Measurements from ENCODE around the gene NSUN3. TPM values are rescaled to one million over a fixed set of nuclear protein-coding genes. Genes with fewer than 3 reads are reported as not detected.

The NSUN3 gene
- total and polyA plus RNA-seq, 9 donors: 7.1 to 14.9 (median 11.7) TPM

DNA sequence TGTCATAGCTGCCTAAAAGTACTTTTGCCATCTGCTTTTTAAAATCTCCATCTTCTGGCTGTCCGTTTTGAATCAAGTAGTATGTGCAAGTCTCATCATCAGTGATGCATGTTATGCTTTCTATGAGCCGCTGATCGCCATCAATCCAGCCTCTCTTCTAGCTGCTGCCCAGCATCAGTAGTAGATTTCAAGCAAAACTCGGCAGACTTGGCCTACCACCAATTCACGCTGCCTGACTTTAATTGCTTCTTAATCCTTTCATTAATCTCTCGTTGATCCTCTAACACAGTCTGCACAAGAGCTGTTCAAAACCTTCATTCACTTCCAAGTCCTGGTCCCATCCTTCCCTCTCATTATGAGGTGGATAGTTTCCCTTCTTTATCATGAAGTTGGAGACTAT is 104.9 kb downstream of the NSUN3 start:
- WGBS, 3 donors: 82 to 84% (median 83%) methylated on average over 6 of the region's 6 CpGs

DNA sequence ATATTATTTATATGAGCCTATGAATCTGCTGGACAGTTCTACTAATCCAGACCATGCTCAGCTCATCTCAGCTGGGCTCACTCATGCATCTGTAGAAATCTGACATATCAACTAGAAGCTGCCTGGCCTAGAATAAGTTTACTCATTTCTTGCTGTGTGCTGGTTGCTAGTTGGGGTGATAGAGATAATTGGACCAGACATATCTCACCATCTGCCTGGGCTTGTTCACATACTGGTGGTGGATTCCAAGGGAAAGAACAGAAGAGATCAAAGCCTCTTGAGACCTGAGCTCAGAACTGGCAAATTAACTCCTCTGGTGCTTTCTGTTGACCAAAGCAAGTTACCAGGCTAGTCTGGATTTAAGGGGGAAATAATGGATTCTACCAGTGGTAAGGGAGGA is 109.1 kb downstream of the NSUN3 start:
- Histone ChIP-seq H3K4me1 (ENCODE audit: insufficient read depth) (no peaks in the 10 kb centered on the region), H3K27ac (no peak overlapping the region), H3K9me3 (no peaks in the 10 kb centered on the region), H3K36me3 (no peaks in the 10 kb centered on the region), H3K27me3 (no peaks in the 10 kb centered on the region), H3K4me3 (no peak overlapping the region)
- TF ChIP-seq POLR2A (IDR thresholded peaks at IDR 0.05): no peak
- TF ChIP-seq, protein P1, sequence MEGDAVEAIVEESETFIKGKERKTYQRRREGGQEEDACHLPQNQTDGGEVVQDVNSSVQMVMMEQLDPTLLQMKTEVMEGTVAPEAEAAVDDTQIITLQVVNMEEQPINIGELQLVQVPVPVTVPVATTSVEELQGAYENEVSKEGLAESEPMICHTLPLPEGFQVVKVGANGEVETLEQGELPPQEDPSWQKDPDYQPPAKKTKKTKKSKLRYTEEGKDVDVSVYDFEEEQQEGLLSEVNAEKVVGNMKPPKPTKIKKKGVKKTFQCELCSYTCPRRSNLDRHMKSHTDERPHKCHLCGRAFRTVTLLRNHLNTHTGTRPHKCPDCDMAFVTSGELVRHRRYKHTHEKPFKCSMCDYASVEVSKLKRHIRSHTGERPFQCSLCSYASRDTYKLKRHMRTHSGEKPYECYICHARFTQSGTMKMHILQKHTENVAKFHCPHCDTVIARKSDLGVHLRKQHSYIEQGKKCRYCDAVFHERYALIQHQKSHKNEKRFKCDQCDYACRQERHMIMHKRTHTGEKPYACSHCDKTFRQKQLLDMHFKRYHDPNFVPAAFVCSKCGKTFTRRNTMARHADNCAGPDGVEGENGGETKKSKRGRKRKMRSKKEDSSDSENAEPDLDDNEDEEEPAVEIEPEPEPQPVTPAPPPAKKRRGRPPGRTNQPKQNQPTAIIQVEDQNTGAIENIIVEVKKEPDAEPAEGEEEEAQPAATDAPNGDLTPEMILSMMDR (IDR thresholded peaks at IDR 0.05): no peak
- no peak for TF ChIP-seq EP300 (IDR thresholded peaks at IDR 0.05)
- intact Hi-C loops (cut with DNase I): no loop called here
- DNase-seq: no peak

More for the DNA sequence above, 104.9 kb downstream of the NSUN3 start:
- Histone ChIP-seq H3K4me1 (ENCODE audit: insufficient read depth) (no peaks in the 10 kb centered on the region), H3K9me3 (no peaks in the 10 kb centered on the region), H3K36me3 (no peaks in the 10 kb centered on the region), H3K27me3 (no peaks in the 10 kb centered on the region), H3K27ac (no peak overlapping the region), H3K4me3 (no peak overlapping the region)
- no peak for DNase-seq
- TF ChIP-seq POLR2A (IDR thresholded peaks at IDR 0.05) (no peak), EP300 (IDR thresholded peaks at IDR 0.05) (no peak)
- TF ChIP-seq, protein P1 (IDR thresholded peaks at IDR 0.05): no peak
- intact Hi-C loops (cut with DNase I): no loop called here

DNA sequence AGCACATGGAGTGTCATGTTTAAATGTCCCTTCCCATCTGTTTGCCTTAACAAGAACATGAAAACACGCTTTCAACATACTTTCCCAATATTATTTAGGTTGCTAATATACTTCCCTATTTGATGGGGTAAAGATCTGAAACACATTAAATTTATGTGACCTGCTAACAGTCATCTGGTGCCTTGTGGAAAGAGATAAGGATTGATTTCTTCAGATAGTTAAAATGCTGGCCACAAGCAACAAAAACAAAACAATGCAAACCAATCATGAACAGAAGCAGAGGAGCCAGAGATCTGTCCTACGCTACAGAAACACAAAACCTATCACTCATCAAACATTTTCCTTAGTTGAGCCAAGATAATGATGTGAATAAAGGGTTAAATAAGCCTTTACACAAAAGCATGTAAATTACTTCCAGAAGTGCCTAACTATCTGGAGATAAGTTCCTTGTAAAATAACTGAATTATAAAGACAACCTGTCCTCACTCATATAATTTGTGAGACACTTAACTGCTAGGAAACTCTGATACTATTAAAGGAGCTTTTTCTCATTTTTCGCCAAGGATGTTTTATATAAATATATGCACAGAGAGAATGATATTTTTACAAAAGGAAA is 109.9 kb downstream of the NSUN3 start:
- no peak overlapping the region for H3K27ac ChIP-seq
- H3K4me1 ChIP-seq (ENCODE audit: insufficient read depth): no peaks in the 10 kb centered on the region
- H3K9me3 ChIP-seq: no peaks in the 10 kb centered on the region
- 75 to 84% (median 81%) methylated on average over 3 of the region's 3 CpGs for WGBS, 3 donors
- H3K27me3 ChIP-seq: no peaks in the 10 kb centered on the region
- TF ChIP-seq EP300 (IDR thresholded peaks at IDR 0.05) (no peak), POLR2A (IDR thresholded peaks at IDR 0.05) (no peak)
- TF ChIP-seq, protein P1 (IDR thresholded peaks at IDR 0.05): no peak
- DNase-seq: no peak
- intact Hi-C loops (cut with DNase I): no loop called here
- H3K36me3 ChIP-seq: no peaks in the 10 kb centered on the region
- H3K4me3 ChIP-seq: no peak overlapping the region

DNA sequence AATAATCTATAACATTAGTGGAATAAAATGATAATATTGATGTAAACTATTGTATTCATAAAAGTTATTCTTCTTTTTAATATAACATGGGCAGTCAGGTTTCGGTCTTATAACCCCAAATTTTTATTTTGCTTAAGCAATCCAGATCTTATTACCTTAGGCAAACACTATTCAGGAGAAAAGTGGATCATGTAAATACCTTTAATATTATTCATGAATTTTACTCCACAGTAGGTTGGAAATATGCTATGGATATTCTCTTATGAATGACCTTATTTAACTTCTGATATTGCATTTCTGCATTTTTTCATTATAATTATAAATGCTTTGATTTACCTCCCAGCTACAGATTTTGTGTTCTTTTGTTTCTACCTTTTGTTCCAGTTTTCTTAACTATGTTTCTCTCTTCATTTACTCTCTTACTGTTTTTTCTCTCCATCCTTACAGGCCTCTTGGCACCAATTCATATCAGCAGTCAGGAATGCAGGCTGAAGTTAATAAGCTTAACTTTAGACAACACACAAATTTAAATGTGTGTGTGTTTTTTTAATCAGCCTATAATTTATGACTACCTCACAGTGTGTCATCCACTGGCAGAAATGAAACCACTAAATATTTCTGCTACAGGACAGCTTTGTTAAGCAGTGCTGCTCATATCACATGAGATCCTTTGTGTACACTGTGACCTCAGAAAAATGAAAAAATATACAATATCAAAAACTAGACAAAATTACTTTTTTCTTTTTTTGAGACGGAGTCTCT is 111.0 kb downstream of the NSUN3 start:
- Histone ChIP-seq H3K27me3 (no peaks in the 10 kb centered on the region), H3K4me1 (ENCODE audit: insufficient read depth) (no peaks in the 10 kb centered on the region), H3K9me3 (no peaks in the 10 kb centered on the region), H3K36me3 (no peaks in the 10 kb centered on the region), H3K27ac (no peak overlapping the region), H3K4me3 (no peak overlapping the region)
- TF ChIP-seq EP300 (IDR thresholded peaks at IDR 0.05) (no peak), POLR2A (IDR thresholded peaks at IDR 0.05) (no peak)
- TF ChIP-seq, protein P1 (IDR thresholded peaks at IDR 0.05): no peak
- no peak for DNase-seq
- intact Hi-C loops (cut with DNase I): no loop called here
- 45 to 50% (median 48%) methylated on average over 2 of the region's 2 CpGs for WGBS, 3 donors
